Fibroblast of the conjunctiva (primary cell): Measurements from ENCODE around the gene TUSC2.

ENCODE experiments used
- DNase-seq: peaks from one replicate; pipeline ENCODE4 v3.0.0-alpha.2; 2010; ENCODE audit warnings: low read depth

TUSC2 gene, protein sequence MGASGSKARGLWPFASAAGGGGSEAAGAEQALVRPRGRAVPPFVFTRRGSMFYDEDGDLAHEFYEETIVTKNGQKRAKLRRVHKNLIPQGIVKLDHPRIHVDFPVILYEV

DNA sequence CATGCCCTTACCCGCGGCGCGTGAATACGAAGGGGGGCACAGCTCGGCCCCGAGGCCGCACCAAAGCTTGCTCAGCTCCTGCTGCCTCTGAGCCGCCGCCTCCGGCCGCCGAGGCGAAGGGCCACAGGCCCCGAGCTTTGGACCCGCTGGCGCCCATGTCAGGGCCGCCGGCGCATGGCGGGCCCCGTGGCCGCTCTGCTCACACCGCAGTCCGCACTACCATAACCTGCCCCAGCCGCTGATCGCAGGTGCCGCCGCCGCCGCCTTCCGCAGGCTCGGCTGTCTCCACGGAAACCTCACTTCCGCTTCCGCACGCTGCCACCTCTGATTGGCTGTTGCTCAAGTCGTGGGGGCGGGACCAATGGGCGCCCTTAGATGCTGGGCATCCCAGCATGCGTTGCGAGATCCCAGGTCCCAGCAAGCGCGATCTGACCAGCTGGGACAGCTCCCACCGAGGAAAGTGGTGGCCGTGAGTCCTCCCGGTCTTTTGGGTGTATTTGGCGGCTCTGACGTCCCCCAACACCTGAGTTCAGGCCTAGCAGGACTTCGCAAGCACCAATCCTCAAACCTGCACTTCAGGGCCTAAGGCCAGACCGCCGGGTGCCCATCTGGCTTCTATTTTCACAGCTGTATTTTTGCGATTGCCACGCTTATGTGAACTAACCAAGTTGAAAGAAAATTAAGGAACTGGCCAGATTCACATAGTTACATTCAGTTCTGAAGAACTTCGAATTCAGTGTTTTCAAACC lies at the start of gene TUSC2:
Gene TUSC2, minus strand, starts transcription at position 281 of the 749 bp plus-strand sequence. Its CDS starts 124 bp downstream, at position 157.
- peak; percentile 93 for DNase-seq

DNA sequence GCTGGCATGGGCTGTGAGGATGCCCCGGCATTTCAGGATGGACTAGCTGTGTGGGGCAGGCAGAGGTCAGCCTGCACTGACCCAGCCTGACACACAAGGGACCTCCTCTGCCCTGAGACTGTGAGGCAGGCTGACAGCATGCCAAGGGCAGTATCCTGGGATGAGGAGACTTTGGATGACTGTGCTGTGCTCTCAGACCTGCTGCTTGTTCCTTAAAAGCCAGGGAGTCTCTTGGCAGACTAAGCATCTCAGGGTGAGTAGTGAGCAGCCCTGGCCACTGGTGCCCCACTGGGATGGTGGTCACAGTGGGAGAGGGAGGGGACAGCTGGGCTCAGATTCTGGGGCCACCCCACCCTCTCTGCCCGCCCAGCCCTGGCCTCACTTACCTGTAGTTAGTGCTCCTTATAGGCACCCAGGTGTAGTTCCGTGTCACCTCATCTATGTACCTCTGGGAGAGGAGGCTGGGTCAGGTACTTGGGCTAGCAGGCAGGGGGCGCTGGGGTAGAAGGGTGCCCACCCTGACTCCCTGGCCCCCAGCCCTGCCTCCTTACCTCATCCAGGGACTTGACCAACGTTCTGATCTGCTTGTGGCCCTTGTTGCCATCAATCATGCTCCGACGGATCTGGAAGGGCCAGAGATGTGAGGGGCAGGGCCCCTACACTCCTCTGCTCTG lies 47.4 kb upstream of the TUSC2 start:
- no peak for DNase-seq

DNA sequence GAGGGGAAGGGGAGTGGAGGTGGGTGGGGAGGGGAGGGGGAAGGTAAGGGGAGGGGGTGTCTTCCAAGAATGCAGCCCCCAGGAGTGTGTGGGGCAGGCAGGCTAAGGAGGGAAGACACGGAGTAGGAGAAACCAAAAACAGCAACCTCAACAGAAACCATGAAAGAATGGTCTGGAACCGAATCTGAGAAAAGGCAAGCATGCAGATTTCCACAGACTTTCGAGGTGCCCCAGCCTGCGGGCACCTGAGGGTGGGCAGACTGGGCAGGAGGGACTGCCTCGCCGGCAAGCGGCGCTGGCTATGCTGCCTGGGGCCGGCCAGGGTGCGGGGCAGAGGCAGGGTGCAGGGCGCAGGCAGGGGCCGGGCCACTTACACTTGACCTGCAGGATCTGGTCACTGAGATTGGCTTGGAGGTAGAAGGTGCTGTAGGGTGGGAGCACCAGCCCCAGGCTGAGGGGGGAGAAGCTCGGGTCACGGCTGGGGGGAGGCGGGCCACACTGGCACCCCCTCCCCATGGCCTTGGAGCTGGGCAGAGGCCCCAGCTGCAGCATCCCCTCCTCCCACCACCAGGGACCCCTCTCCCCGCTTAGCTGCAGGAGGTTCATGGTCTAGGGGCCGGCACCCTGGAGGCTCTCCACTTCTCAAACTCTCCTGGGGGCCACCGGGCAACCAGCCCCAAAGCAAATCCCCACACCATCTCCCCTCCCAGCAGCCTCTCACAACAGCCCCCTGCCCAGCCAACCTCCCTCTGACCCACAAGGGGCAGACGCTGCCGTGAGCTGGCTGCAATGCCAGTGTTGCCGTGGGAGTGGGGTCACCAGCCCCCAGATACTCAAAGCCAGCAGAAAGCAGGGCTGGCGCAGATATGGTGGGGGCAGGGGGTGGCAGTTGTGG lies 46.6 kb upstream of the TUSC2 start:
- no peak for DNase-seq

DNA sequence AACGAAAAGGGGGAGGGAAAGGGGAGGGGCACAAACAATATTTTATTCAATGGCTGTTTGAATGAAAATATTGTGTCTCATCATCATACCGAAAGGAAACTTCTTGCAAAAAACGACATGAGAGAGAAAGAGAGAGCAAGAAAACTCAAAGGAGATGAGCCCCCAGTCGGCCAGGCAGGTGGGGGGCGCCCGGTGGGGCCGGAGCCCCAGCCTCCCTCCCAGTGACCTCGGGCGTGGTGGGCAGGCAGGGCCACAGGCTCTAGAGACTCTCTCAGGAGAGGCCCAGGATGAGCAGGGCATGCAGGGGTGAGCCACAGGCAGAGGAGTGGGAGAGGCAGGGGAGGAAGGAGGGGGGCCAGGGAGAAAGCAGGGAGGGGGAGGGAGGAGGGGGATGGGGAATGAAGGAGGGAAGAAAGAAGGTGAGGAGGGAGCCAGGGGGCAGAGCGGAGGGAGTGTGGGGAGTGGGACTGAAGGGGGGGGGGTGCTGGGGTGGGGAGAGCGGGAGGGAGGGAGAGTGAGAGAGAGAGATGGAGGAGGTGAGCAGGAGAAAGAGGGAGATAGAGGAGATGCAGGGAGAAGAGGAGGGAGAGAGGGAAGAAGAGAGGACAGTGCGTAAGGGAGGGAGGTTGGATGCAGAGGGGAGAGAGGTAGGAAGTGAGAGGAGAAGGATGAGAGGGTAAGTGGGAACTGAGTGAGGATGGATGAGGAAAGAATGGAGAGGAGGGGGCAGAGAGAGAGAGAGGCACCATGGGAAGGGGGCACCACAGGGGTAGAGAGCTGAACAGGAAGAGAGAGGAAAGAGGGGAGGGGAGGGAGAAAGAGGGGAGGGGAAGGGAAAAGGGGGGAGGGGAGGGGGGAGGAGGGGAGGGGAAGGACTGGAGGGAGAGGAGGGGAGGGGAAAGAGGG lies 45.4 kb upstream of the TUSC2 start:
- no peak for DNase-seq

DNA sequence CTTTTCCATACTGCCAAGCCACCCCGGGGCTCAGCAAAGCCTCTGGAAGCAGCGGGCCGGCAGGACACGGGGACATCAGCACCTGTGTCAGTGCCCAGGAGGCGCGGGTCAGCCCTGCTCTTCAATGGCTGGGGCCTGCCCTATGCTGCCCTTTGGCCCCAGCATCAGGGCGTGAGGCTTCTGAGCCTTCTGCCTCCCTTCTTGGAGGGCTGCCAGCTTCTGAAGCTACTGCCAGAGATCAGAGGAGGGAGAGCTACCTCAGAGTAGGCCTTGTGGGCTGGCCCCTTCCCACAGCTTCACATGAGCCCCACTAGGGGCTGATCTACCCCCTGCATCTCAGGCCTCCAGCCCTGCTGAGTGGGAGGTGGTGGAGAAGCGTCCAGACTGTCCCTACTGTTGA lies 44.3 kb upstream of the TUSC2 start:
- DNase-seq: no peak

DNA sequence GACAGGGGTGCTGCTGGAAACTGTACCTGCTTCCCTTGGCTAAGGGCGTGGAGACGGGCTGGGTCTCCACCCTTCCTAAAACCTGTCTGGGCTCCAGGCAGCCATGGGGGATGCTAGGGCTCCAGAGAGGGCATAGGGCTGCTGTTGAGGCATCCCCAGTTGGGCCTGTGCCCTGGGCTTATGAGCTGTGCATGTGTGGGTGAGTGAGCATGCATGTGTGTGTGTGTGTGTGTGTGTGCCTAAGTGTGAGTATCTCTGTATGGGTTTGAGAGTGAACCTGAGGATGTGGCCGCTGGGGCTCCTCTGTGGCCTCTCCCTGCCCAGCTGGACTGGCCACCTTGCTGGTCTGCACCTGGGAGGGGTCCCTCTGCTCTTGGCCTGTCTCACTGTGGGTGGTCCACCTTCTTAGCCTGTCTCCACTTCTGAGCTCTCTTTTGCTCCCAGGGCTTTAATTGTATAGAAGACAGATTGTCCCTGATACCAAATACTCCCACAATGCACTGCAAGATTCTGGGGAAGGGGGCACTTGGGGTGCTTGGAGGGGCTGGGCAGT lies 43.2 kb upstream of the TUSC2 start:
- DNase-seq: no peak

DNA sequence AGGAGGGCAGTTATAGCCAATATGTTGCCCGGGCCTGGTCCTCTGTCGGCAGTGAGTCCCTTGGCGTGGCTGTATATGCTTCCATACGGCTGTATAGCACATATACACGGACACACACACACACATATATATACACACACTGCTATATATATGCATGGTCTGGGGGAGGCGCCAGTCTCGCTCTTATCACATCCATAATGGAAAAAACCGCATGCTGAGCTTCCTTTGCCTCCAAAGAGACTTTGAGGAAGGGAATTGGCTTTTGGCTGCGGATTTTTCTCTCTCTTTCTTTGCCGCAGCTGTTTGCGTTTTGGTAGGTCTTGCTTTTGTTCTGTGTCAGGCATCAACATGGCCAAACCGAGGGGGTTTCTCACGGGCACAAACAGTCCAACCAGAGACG lies 42.6 kb upstream of the TUSC2 start:
- DNase-seq: no peak

DNA sequence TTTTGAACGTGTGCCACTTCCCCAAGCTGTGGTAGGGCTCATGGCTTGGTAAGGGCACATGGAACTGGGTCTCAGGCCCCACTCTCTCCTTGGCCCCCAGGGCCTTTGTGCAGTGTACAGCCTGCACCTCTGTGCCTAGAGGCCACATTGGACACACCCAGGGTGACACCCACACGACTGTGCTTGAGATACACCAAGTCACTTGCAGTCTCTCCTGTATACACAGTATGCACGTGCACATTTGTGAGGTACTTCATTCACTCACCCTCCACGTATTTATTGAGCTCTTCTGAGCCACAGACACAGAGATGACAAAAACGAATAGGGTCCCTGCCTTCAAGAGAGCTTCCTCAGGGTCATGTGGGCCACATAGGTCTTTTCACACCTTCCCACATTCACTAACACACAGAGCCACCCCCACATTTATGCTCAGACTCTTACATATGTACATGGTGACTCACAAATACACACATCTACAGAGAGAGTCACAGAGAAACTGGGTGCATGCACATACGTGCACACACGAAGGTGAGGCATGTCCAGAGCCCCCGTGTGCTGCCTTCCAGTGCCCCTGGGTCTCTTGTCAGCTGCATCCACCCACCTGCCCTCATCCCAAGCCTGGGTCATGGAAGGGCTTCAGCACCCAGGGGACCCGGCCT lies 41.1 kb upstream of the TUSC2 start:
- no peak for DNase-seq

DNA sequence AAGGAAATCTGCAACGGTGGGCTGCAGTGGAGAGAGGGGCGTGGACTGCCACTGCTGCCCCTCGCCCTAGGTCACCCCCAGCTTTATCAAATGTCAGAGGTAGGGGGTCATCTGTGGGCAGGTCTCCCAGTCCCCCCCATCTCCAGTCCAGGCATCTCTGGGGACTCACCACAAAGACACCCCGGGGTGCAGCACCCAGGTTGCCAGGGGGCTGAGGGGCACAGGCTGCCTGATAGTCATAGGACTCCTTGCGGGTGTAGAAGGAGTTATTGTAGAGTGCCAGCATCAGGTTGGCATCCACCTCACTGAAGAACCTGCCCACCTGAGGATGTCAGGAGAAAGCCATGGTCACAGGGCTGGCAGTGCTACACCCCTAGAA lies 37.8 kb upstream of the TUSC2 start:
- DNase-seq: no peak

DNA sequence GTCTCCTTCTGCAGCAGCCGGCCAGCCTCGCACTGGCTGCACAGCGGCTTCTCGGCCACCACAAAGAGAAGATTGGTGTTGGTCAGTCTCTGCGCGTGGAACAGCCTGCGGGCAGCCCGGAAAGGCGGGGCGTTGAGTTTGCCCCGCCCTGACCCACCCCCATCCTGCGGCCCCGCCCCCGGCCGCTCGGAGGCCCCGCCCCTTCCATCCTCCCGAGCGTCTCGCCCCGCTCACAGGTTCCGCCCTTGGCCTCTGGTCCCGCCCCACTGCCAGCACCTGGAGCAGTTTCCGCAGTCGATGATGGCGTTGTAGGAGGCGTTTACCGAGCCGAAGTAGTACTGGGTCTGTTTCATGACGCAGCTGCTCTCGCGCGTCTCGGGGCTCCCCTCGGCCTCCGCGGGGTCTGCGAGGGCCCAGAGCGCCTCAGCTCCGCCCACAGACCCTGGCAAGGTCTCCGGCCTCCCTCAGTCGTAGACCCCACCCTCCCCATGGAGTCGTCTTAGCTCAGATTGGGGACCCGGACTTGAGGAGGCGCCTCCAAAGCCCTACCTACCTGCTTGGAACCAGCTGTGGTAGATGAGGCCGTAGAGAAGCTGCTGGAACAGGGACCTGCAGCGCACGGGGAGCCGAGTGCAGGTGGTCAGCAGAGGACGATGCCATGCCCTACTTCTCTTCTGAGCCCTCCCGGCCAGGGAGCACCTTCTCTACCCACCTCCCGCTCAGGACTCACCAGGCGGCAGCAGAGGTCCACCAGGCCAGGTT lies 37.2 kb upstream of the TUSC2 start:
- DNase-seq: peak; percentile 22

DNA sequence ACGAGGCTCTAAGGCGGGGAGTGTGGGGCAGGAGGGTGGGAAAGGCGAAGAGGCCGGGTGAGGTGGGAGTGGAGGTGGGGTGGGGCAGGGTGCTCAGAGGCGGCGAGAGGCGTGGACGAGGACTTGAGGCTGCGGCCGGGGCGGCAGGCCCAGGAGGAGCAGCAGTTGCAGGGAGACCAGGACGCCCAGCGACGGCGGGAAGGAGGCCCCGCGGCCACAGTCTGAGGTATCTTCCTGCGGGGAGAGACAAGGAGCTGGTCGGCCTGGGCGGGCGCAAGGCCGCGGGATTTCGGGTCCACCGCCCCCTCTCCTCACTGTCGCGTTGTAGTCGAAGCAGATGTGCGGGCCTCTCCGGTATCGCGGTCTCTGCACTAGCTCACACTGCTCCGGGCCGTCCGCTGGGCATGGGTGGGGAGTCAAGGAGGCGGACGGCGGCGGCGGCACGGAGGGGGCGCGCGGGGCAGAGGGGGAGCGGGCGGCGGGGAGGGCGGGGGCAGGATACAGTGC lies 36.6 kb upstream of the TUSC2 start:
- no peak for DNase-seq

DNA sequence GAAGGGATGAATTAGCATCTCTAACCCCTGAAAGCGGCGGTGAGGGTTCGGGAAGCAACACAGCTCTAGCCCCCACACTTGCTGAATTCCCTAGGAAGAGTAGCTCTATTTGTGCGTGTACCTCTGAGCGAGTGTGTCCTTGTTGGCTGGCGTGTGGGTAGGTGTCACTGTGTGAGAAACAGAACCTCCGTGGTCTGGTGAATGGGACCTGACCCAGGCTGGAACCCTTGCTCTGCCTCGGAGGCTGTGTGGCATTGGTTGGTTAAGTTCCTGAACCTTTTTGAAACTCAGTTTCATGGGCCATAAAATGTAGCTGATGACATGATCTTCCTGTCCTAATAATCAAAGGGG lies 31.7 kb upstream of the TUSC2 start:
- no peak for DNase-seq

DNA sequence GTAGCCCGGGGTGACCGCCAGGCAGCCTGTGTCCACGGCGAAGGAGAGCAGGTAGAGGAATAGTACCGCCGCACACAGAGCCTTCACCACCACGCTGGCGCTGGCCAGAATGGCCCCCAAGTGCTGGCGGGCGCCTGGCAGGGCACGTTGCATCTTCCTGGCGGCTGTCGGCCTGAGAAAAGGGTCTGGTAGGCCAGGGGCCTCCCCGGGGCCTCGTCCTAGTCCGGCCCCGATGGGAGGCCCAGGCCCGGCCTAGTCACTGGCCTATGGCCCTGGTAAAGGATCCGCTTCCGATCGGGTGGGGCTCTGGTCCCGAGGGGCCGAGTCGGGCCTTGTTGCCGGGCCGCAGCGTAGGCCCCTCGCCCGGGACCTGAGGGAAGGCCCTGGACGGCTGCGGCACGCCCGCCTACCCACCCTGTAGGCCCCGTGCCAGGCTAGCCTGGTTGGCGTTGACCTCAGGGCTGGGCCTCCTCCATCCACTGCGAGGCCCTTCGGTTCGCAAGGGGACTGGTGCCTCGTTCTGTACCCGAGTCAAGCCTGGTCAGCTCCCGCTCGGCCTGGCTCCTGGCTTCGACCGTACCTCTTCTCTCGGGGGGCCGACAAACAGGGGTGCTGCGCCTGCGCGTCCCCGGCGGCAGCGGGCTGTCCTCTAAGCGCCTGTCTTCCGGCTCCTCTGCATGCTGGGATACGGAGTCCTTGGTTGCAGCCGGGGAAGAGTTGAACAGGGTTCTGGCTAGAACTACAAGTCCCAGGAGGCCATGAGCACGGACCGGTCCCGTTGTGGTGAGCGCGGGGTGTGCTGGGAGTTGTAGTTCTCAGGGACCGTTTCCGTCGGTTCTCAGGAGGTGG lies 31.1 kb upstream of the TUSC2 start, which contains the start of gene TMEM115:
Gene TMEM115, minus strand, starts transcription at position 611 of the 849 bp plus-strand sequence. Its CDS starts 458 bp downstream, at position 153.
- peak; percentile 99 for DNase-seq

DNA sequence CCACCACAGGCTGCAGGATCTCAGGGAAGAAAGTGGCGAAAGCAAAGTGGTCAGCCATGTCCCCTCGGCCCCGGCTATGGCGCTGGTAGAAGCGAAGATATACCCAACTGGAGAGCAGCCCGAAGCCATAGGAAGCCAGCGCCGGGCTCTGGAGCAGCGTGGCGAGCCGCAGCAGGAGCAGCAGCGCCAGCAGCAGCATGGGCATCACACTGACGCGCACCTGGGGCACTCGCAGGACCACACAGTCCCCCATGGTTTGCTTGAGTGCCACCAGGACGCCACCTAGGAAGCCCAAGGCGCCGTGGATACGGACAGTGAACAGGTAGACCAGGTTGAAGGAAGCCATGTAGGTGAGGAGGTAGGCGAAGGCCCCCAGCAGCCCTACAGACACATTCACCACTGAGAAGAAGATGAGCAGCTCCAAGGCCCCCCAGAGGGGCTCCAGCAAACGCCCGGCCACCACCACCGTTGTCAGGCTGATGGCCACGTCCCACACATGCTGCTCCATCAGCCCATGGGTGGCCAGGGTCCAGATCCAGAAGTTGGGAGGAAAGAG lies 30.4 kb upstream of the TUSC2 start:
- no peak for DNase-seq

DNA sequence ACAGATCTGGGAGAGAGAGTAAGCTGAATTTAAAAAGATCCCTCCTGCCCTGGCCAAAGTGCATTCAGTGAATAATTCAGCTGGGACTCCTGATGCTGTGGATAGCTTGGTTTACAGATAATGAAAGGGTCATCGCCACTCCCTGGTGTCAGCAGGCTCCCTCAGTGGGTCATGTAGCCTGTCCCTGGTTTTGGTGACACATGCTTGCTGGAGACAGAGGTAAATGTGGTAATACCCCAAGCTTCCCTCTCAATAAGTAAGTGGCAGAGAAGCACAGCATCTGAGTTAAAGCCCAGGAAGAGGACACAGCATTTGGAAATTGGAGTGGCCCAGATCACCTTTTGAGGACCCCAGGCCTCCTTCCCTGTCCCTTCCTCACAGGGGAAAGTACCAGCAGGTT lies 29.5 kb upstream of the TUSC2 start:
- no peak for DNase-seq

DNA sequence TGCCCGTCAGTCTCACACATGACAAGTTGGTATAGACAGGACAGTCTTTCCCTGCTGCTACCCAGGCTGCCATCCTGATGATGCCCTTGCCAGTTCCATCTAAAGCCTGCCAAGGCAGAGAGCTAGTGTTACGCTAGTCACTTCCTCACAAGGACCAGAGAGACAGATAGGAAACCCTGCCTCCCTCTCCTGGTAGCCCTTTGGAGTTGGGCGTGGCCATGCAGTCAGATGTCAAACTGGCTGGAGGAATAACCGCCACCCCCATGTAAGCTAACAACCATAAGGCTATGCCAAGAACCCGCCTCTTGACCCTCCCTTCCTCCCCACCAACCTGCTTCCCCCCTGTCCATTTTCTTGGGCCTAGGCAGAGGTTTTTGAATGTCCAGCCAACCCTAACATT lies 28.5 kb upstream of the TUSC2 start:
- no peak for DNase-seq

DNA sequence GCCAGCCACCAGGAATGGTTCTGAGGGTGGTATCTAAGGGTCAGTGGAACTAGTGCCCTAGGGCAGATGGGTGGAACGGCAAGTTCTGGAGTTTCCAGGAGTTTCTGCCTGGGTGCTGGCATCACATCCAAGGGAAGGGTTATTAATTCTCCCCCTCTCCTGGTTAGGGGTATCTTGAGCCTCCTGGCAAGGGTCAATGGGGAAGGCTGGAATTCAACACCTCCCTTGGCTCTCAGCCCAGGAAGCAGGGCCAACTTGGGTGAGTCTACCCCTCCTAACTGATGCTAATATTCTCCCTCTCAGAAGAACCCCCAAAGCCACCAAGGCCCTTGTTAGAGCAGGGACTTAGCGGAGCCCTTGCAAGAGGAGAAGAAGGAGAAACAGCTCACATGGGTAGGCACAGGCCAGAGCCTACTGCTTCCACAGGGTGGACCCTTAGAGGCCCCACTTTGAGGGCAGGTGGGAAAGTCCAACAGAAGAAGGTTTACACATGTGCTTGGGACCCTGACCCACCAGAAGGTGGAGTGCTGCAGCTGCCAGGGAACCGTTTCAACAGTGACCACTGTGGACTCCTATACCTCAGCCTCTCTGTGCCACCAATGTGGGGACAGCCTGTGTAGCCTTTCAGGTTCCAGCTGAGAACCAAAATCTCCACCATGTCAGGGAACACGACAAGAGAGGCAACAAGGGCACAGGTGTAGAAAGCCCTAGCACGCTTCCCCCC lies 28.0 kb upstream of the TUSC2 start:
- no peak for DNase-seq

DNA sequence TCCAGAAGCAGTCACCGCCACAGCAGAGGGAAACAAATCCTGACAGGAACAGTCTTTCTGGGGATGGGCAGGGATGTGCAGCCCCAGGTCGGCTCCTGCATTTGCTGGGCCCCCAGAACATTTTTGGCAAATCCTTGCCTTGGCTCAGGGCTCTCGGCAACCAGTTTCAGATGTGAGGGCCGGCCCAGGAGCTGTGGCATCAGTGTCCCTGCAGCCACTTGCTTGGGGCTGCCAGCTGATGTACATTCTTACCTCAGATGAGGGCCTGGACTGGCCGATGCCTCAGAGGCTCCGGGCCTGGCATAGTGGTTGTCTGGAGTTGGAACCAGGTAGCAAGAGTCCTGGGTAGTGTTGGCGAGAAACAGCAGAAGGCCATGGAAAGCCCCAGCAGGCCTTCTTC lies 26.8 kb upstream of the TUSC2 start:
- DNase-seq: no peak
